Measurements from ENCODE around the gene ICE2.

The ICE2 gene

DNA sequence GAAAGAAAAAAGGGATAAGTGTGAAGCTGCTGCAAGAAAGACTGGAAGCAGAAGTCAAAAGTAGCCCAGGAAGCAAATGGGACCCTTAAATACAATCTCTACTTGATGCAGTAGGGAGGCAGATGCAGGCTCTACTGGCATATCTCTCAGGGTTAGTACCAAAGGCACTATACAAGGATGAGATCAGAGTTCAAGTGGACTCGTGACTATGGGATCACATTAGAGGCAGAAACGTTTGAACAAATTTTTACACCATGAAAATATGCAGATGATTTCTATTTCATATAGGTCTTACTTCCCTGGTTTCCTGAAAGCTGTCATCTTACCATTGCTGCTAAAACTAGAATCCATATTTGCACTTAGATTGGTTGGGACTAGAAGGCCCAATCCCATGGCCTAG, 53.5 kb downstream of the ICE2 start:
- no peak for TF ChIP-seq CTCF (IDR thresholded peaks at IDR 0.05; ENCODE audit: low read depth, low read length, missing control alignments)
- no peak overlapping the region for H3K4me3 ChIP-seq (replicated peaks; ENCODE audit: low read depth, low read length)
- DNase-seq (ENCODE audit: extremely low read depth, low read depth): no peak

- DNase-seq (ENCODE audit: extremely low read depth, low read depth): no peak
- no peak overlapping the region for H3K4me3 ChIP-seq (replicated peaks; ENCODE audit: low read depth, low read length)
- no peak for TF ChIP-seq CTCF (IDR thresholded peaks at IDR 0.05; ENCODE audit: low read depth, low read length, missing control alignments)
Measured at GRCh38 chr15:60424006-60424405, 54.9 kb downstream of the ICE2 start.

DNA sequence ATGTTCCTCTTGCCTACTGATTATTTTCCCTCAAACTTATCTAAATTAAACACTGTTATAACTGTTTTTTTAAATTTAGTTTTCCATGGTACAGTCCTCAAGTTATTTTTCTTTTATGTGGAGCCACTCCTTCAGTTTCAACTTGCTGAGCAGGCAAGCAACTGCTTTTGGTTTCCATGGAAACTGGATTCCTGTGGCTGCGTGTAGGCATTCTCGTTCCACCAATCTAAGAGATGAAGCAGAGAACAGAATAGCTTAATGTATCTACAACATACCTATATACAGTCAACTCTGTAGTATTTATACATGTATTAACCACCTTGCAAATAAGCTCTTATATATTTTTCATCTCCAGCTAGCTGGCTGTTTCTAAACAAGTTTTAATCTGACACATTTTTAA, 55.4 kb downstream of the ICE2 start:
- TF ChIP-seq CTCF (IDR thresholded peaks at IDR 0.05; ENCODE audit: low read depth, low read length, missing control alignments): no peak
- DNase-seq (ENCODE audit: extremely low read depth, low read depth): peak; percentile 74
- H3K4me3 ChIP-seq (replicated peaks; ENCODE audit: low read depth, low read length): no peak overlapping the region

GRCh38 chr15:60421544-60421943, 57.4 kb downstream of the ICE2 start:
- no peak overlapping the region for H3K4me3 ChIP-seq (replicated peaks; ENCODE audit: low read depth, low read length)
- TF ChIP-seq CTCF (IDR thresholded peaks at IDR 0.05; ENCODE audit: low read depth, low read length, missing control alignments): no peak
- DNase-seq (ENCODE audit: extremely low read depth, low read depth): no peak

GRCh38 chr15:60420203-60420716, 58.7 kb downstream of the ICE2 start:
- no peak overlapping the region for H3K4me3 ChIP-seq (replicated peaks; ENCODE audit: low read depth, low read length)
- no peak for TF ChIP-seq CTCF (IDR thresholded peaks at IDR 0.05; ENCODE audit: low read depth, low read length, missing control alignments)
- no peak for DNase-seq (ENCODE audit: extremely low read depth, low read depth)

- no peak overlapping the region for H3K4me3 ChIP-seq (replicated peaks; ENCODE audit: low read depth, low read length)
- TF ChIP-seq CTCF (IDR thresholded peaks at IDR 0.05; ENCODE audit: low read depth, low read length, missing control alignments): no peak
- DNase-seq (ENCODE audit: extremely low read depth, low read depth): no peak
Measured at GRCh38 chr15:60419753-60420152, 59.2 kb downstream of the ICE2 start.

GRCh38 chr15:60418096-60418495, 60.8 kb downstream of the ICE2 start:
- DNase-seq (ENCODE audit: extremely low read depth, low read depth): no peak
- no peak overlapping the region for H3K4me3 ChIP-seq (replicated peaks; ENCODE audit: low read depth, low read length)
- no peak for TF ChIP-seq CTCF (IDR thresholded peaks at IDR 0.05; ENCODE audit: low read depth, low read length, missing control alignments)

All from HFF-Myc (cell line).